H1 (cell line): Measurements from ENCODE around the gene LAMB3. TPM values are rescaled to one million over a fixed set of nuclear protein-coding genes. Genes with fewer than 3 reads are reported as not detected.

ENCODE experiments used
- CHD7 ChIP-seq: fragments of 300-600 bp; sonication (generic); IDR thresholded peaks from 2 replicates; pipeline ENCODE4 v1.7.1; 2012; ENCODE audit warnings: low read length, moderate library complexity, mild to moderate bottlenecking, inconsistent platforms; ENCODE audit not compliant: insufficient replicate concordance
- HDAC6 ChIP-seq: IDR thresholded peaks from one replicate; pipeline ENCODE4 v1.7.1; 2012; ENCODE audit warnings: low read depth, mild to moderate bottlenecking, inconsistent platforms, low read length, moderate library complexity
- polyA plus RNA-seq, 7 experiments: library from polyadenylated mRNA; depleted of rRNA in 3 of 7; stranded (reverse) in 5 of 7; unstranded in 2 of 7; fragments of >200 nt in 5 of 7; fragments of 200-250 nt in 2 of 7; gene quantifications; 1 replicate in 5 of 7; 2 replicates in 1 of 7; 4 replicates in 1 of 7; pipeline versions ENCODE4 v1.2.1 to v1.2.3, GENCODE V29; 2011 to 2013; ENCODE audit warnings: missing spikeins in 2 of 7, mixed read lengths in 2 of 7
- total RNA-seq: library from RNA; stranded (reverse); fragmentation: NEBNext Ultra II Directional; extraction: Animal tissue kit (Norgen Biotek cat#: 25700); gene quantifications from 2 replicates; pipeline ENCODE4 v1.2.1, GENCODE V29; 2021

Gene LAMB3
- total and polyA plus RNA-seq, 2 of the 8 experiments (the other 6 are each of a cell fraction or from before 2014, with no cell fraction given), result 0.45 to 0.50 TPM

- no peak for TF ChIP-seq CHD7
- TF ChIP-seq HDAC6, result no peak
- TF ChIP-seq, all 59 proteins: peak for 0
These were observed 1.1 kb downstream of the LAMB3 start (continued) for GRCh38 chr1:209651138-209651587.
